H9 (cell line): ENCODE results near the gene SRSF2. TPM values are rescaled to one million over a fixed set of nuclear protein-coding genes. Genes with fewer than 3 reads are reported as not detected.

ENCODE experiments used
- DNase-seq: peaks from one replicate; pipeline ENCODE4 v3.0.0-alpha.2; 2017
- H2AFZ ChIP-seq: one replicate; pipeline ENCODE4 v1.6.1; 2013; ENCODE audit warnings: mild to moderate bottlenecking, low read length, control low read depth, moderate library complexity
- H2AK5ac ChIP-seq: 2 replicates; pipeline ENCODE4 v1.6.1; 2013; ENCODE audit warnings: low read length, control low read depth, mixed read lengths; ENCODE audit not compliant: insufficient read length
- H2BK120ac ChIP-seq: one replicate; pipeline ENCODE4 v1.6.1; 2013; ENCODE audit warnings: low read depth, mild to moderate bottlenecking, low read length, control low read depth, inconsistent platforms; ENCODE audit not compliant: poor library complexity, severe bottlenecking
- H2BK12ac ChIP-seq: 2 replicates; pipeline ENCODE4 v1.6.1; 2013; ENCODE audit warnings: low read length, control low read depth, mixed read lengths, low read depth; ENCODE audit not compliant: insufficient read length
- H2BK15ac ChIP-seq: 2 replicates; pipeline ENCODE4 v1.6.1; 2013; ENCODE audit warnings: low read depth, low read length, control low read depth
- H2BK20ac ChIP-seq: one replicate; pipeline ENCODE4 v1.6.1; 2013; ENCODE audit warnings: low read depth, mild to moderate bottlenecking, low read length, control low read depth, inconsistent platforms; ENCODE audit not compliant: poor library complexity, severe bottlenecking
- H2BK5ac ChIP-seq: 2 replicates; pipeline ENCODE4 v1.6.1; 2013; ENCODE audit warnings: low read length, control low read depth, mixed read lengths; ENCODE audit not compliant: insufficient read length
- H3K14ac ChIP-seq: 2 replicates; pipeline ENCODE4 v1.6.1; 2013; ENCODE audit warnings: low read length, control low read depth; ENCODE audit not compliant: insufficient read depth
- H3K18ac ChIP-seq: 2 replicates; pipeline ENCODE4 v1.6.1; 2013; ENCODE audit warnings: low read depth, mild to moderate bottlenecking, mixed read lengths, low read length, control low read depth; ENCODE audit not compliant: insufficient read length
- H3K23ac ChIP-seq: 2 replicates; pipeline ENCODE4 v1.6.1; 2013; ENCODE audit warnings: low read length, control low read depth, mixed read lengths, low read depth; ENCODE audit not compliant: insufficient read length
- H3K23me2 ChIP-seq: 2 replicates; pipeline ENCODE4 v1.6.1; 2013; ENCODE audit warnings: low read depth, mild to moderate bottlenecking, mixed read lengths, low read length, control low read depth; ENCODE audit not compliant: insufficient read length, poor library complexity, severe bottlenecking
- H3K27ac ChIP-seq: 2 replicates; pipeline ENCODE4 v1.5.1; 2013; ENCODE audit warnings: low read length, control low read depth, mixed read lengths, low read depth; ENCODE audit not compliant: insufficient read length
- H3K27me3 ChIP-seq: 2 replicates; pipeline ENCODE4 v1.6.1; 2013; ENCODE audit warnings: low read length, control low read depth, inconsistent platforms; ENCODE audit not compliant: insufficient read depth
- H3K4ac ChIP-seq: 2 replicates; pipeline ENCODE4 v1.6.1; 2013; ENCODE audit warnings: low read depth, mild to moderate bottlenecking, control low read depth, inconsistent platforms, low read length, moderate library complexity
- H3K4me1 ChIP-seq: 2 replicates; pipeline ENCODE4 v1.6.1; 2013; ENCODE audit warnings: low read length, control low read depth, inconsistent platforms; ENCODE audit not compliant: insufficient read depth
- H3K4me2 ChIP-seq: 2 replicates; pipeline ENCODE4 v1.6.1; 2013; ENCODE audit warnings: low read length, control low read depth, mixed read lengths; ENCODE audit not compliant: insufficient read length, insufficient read depth
- H3K56ac ChIP-seq: 2 replicates; pipeline ENCODE4 v1.6.1; 2013; ENCODE audit warnings: low read depth, mild to moderate bottlenecking, mixed read lengths, low read length, control low read depth; ENCODE audit not compliant: insufficient read length
- H3K79me1 ChIP-seq: 2 replicates; pipeline ENCODE4 v1.6.1; 2013; ENCODE audit warnings: low read depth, mild to moderate bottlenecking, moderate library complexity, low read length, control low read depth, inconsistent platforms; ENCODE audit not compliant: insufficient read depth, poor library complexity, severe bottlenecking
- H3K79me2 ChIP-seq: 2 replicates; pipeline ENCODE4 v1.6.1; 2013; ENCODE audit warnings: low read length, control low read depth, inconsistent platforms; ENCODE audit not compliant: insufficient read depth
- H3K9ac ChIP-seq: 2 replicates; pipeline ENCODE4 v1.6.1; 2013; ENCODE audit warnings: low read length, control low read depth, mixed read lengths; ENCODE audit not compliant: insufficient read length; ENCODE audit errors: extremely low read depth
- H3K9me3 ChIP-seq: one replicate; pipeline ENCODE4 v1.6.1; 2013; ENCODE audit warnings: low read depth, low read length, inconsistent platforms; ENCODE audit not compliant: control insufficient read depth
- H3T11ph ChIP-seq: one replicate; pipeline ENCODE4 v1.6.1; 2013; ENCODE audit warnings: mild to moderate bottlenecking, low read length, control low read depth, inconsistent platforms
- H4K20me1 ChIP-seq: one replicate; pipeline ENCODE4 v1.6.1; 2013; ENCODE audit not compliant: control insufficient read depth, insufficient read length, insufficient read depth
- H4K5ac ChIP-seq: 2 replicates; pipeline ENCODE4 v1.6.1; 2013; ENCODE audit warnings: low read depth, mild to moderate bottlenecking, mixed read lengths, low read length, control low read depth; ENCODE audit not compliant: insufficient read length
- H4K8ac ChIP-seq: replicated peaks from 2 replicates; pipeline ENCODE4 v1.6.1; 2013; ENCODE audit warnings: low read length, control low read depth, mixed read lengths, low read depth; ENCODE audit not compliant: insufficient read length
- H4K91ac ChIP-seq: 2 replicates; pipeline ENCODE4 v1.6.1; 2013; ENCODE audit warnings: low read depth, mild to moderate bottlenecking, moderate library complexity, mixed read lengths, low read length, control low read depth; ENCODE audit not compliant: insufficient read length
- H3K27ac Mint-ChIP-seq, 3 experiments: 2 replicates in 2 of 3; 3 replicates in 1 of 3; pipeline ENCODE4 v1.8.0; 2020 to 2021; ENCODE audit warnings: mixed read lengths in 3 of 3, mild to moderate bottlenecking in 1 of 3, moderate library complexity in 1 of 3
- H3K27me3 Mint-ChIP-seq: 2 replicates; pipeline ENCODE4 v1.8.0; 2021; ENCODE audit warnings: low read depth, mild to moderate bottlenecking, moderate library complexity, mixed read lengths
- H3K36me3 Mint-ChIP-seq, 3 experiments: 2 replicates in 2 of 3; 3 replicates in 1 of 3; pipeline ENCODE4 v1.8.0; 2020 to 2021; ENCODE audit warnings: low read depth in 3 of 3, mixed read lengths in 3 of 3; ENCODE audit not compliant: insufficient read depth in 1 of 3
- H3K4me1 Mint-ChIP-seq, 2 experiments: 2 replicates each; pipeline ENCODE4 v1.8.0; 2020; ENCODE audit warnings: mixed read lengths in 2 of 2
- H3K4me3 Mint-ChIP-seq, 2 experiments: 2 replicates in 1 of 2; 3 replicates in 1 of 2; pipeline ENCODE4 v1.8.0; 2020 to 2021; ENCODE audit warnings: mild to moderate bottlenecking in 2 of 2, mixed read lengths in 2 of 2, moderate library complexity in 1 of 2
- H3K9me3 Mint-ChIP-seq, 2 experiments: 2 replicates in 1 of 2; 3 replicates in 1 of 2; pipeline ENCODE4 v1.8.0; 2020; ENCODE audit warnings: mild to moderate bottlenecking in 2 of 2, mixed read lengths in 2 of 2, moderate library complexity in 1 of 2
- WGBS: extraction: QIAGEN DNeasy Blood & Tissue Kit; methylation state at CpG from one replicate; pipeline ENCODE4 v1.1.7; 2013; ENCODE audit warnings: missing lambda C conversion rate, low lambda C conversion rate, mixed read lengths; ENCODE audit not compliant: insufficient read length; ENCODE audit errors: extremely low coverage; 5-methylcytosine and 5-hydroxymethylcytosine counted together
- total RNA-seq: library from RNA; stranded (reverse); gene quantifications from 2 replicates; pipeline ENCODE4 v1.2.1, GENCODE V29; 2021
- TF ChIP-seq, protein P1 (sequence below): fragments of 200-600 bp; sonication (generic); conservative IDR thresholded peaks from 3 replicates; pipeline ENCODE4 v1.8.0; 2021; ENCODE audit warnings: antibody characterized with exemption, mild to moderate bottlenecking

The SRSF2 gene
- total RNA-seq, 1 experiment from 2014 or later: 578 TPM

DNA sequence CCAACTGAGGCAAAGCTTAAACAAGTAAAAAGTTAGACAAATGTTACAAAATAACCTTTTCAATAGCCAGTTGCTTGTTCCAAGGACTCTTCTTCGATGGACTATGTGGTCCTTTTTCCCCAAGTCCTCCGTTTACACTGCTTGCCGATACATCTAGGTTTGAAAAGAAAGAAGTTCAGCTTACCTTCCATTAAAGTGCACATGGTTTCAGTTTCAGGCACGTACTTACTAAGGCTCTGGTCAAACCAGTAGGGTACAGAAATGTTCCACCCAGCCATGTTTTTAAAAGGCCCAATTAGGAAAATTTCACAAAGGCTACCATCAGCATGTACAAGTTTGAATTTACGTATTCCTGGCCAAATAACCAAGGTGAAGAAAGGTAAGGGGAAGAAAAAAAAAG, 2.1 kb downstream of the SRSF2 start:
- H3K27ac Mint-ChIP-seq: peak overlapping the region; percentile 12 to 98 (median 79); a peak in 5 of 7 replicates
- H3K27me3 Mint-ChIP-seq: peaks cover 2% of the 10 kb centered on the region
- H3K27ac ChIP-seq: no peak overlapping the region

More for the DNA sequence above, 2.1 kb downstream of the SRSF2 start:
- no peak overlapping the region for H2BK5ac ChIP-seq
- TF ChIP-seq, protein P1, sequence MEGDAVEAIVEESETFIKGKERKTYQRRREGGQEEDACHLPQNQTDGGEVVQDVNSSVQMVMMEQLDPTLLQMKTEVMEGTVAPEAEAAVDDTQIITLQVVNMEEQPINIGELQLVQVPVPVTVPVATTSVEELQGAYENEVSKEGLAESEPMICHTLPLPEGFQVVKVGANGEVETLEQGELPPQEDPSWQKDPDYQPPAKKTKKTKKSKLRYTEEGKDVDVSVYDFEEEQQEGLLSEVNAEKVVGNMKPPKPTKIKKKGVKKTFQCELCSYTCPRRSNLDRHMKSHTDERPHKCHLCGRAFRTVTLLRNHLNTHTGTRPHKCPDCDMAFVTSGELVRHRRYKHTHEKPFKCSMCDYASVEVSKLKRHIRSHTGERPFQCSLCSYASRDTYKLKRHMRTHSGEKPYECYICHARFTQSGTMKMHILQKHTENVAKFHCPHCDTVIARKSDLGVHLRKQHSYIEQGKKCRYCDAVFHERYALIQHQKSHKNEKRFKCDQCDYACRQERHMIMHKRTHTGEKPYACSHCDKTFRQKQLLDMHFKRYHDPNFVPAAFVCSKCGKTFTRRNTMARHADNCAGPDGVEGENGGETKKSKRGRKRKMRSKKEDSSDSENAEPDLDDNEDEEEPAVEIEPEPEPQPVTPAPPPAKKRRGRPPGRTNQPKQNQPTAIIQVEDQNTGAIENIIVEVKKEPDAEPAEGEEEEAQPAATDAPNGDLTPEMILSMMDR: no peak
- H3K27me3 ChIP-seq: no peaks in the 10 kb centered on the region
- Mint-ChIP-seq H3K4me3 (peak overlapping the region; percentile 99 to 100), H3K4me1 (peaks cover 29 to 34% of the 10 kb centered on the region in 2 experiments), H3K9me3 (peaks cover 3 to 7% of the 10 kb centered on the region in 2 experiments; a peak in 2 of 5 replicates), H3K36me3 (peaks cover 37 to 59% (median 39%) of the 10 kb centered on the region in 3 experiments)
- H3K9ac ChIP-seq: peak overlapping the region; percentile 55
- H3K79me2 ChIP-seq: peaks cover 17% of the 10 kb centered on the region; the same call in 1 of the 2 replicates
- H3K56ac ChIP-seq: no peak overlapping the region
- no CpG with 5 or more reads among the region's 5 CpGs for WGBS
- H4K91ac ChIP-seq: no peak overlapping the region
- no peaks in the 10 kb centered on the region for H3K9me3 ChIP-seq
- H2AFZ ChIP-seq: no peak overlapping the region
- no peak overlapping the region for H3K14ac ChIP-seq
- no peak overlapping the region for H4K5ac ChIP-seq
- no peaks in the 10 kb centered on the region for H4K20me1 ChIP-seq
- no peak overlapping the region for H2BK12ac ChIP-seq
- no peak overlapping the region for H4K8ac ChIP-seq
- no peak overlapping the region for H3K23ac ChIP-seq
- no peak overlapping the region for H3T11ph ChIP-seq
- no peak overlapping the region for H2AK5ac ChIP-seq
- peak overlapping the region; percentile 71 for H3K4me2 ChIP-seq
- no peak overlapping the region for H3K18ac ChIP-seq
- H2BK15ac ChIP-seq: no peak overlapping the region
- DNase-seq: no peak
- H2BK20ac ChIP-seq: no peak overlapping the region
- H3K79me1 ChIP-seq: no peaks in the 10 kb centered on the region
- H3K23me2 ChIP-seq: no peaks in the 10 kb centered on the region
- H2BK120ac ChIP-seq: no peak overlapping the region
- H3K4ac ChIP-seq: no peak overlapping the region
- no peaks in the 10 kb centered on the region for H3K4me1 ChIP-seq
